G401.6 (cell line): ENCODE results near the gene ZNF738.
"Not testable (repeated sequence)": the region's sequence is repeated elsewhere in the genome, so short reads cannot be mapped to it uniquely, and the experiment has no call there.

Source experiments
- FAIRE-seq: peaks from 2 replicates; lab custom pipeline; 2012; peaks lifted over from hg19 to GRCh38; lab: Jason Lieb, UNC

The ZNF738 gene

GRCh38 chr19:21358768-21359451, at the start of gene ZNF738:
Gene ZNF738 (plus strand): TSS chr19:21359000. CDS start chr19:21359141, 141 bp downstream.
- peak; percentile 56 for FAIRE-seq

- not testable (repeated sequence) for FAIRE-seq
Observed at GRCh38 chr19:21312807-21313206, 46.0 kb upstream of the ZNF738 start.

- FAIRE-seq, result no peak
Observed at GRCh38 chr19:21314676-21315075, 44.1 kb upstream of the ZNF738 start.

GRCh38 chr19:21317821-21318220, 41.0 kb upstream of the ZNF738 start:
- FAIRE-seq, result no peak

- FAIRE-seq, result no peak
Observed at GRCh38 chr19:21321134-21321533, 37.7 kb upstream of the ZNF738 start.

- no peak for FAIRE-seq
Observed at GRCh38 chr19:21321996-21322395, 36.8 kb upstream of the ZNF738 start.

GRCh38 chr19:21322528-21322927, 36.3 kb upstream of the ZNF738 start:
- no peak for FAIRE-seq

- FAIRE-seq, result no peak
Observed at GRCh38 chr19:21323000-21323399, 35.8 kb upstream of the ZNF738 start.

GRCh38 chr19:21326169-21326568, 32.6 kb upstream of the ZNF738 start:
- FAIRE-seq, result no peak

GRCh38 chr19:21328406-21328805, 30.4 kb upstream of the ZNF738 start:
- no peak for FAIRE-seq

GRCh38 chr19:21328885-21329605, 29.8 kb upstream of the ZNF738 start, which contains the start of gene ZNF708:
Gene ZNF708 (minus strand): TSS chr19:21329410. CDS start chr19:21329212, 198 bp downstream.
- peak; percentile 90 for FAIRE-seq

GRCh38 chr19:21335721-21336120, 23.1 kb upstream of the ZNF738 start:
- no peak for FAIRE-seq

- FAIRE-seq, result not testable (repeated sequence)
Observed at GRCh38 chr19:21344841-21345240, 14.0 kb upstream of the ZNF738 start.

GRCh38 chr19:21352830-21353229, 6.0 kb upstream of the ZNF738 start:
- FAIRE-seq, result no peak

GRCh38 chr19:21362291-21362690, 3.5 kb downstream of the ZNF738 start:
- FAIRE-seq, result no peak

- FAIRE-seq, result no peak
Observed at GRCh38 chr19:21383980-21384582, 25.3 kb downstream of the ZNF738 start.

GRCh38 chr19:21396121-21396520, 37.3 kb downstream of the ZNF738 start:
- FAIRE-seq, result no peak

GRCh38 chr19:21396893-21397572, 38.2 kb downstream of the ZNF738 start, which contains the start of gene ZNF493:
Gene ZNF493 (plus strand): TSS chr19:21397133. CDS start chr19:21397238, 105 bp downstream.
- no peak for FAIRE-seq

- no peak for FAIRE-seq
Observed at GRCh38 chr19:21398851-21399250, 40.1 kb downstream of the ZNF738 start.

- no peak for FAIRE-seq
Observed at GRCh38 chr19:21402303-21402985, 43.6 kb downstream of the ZNF738 start.

- FAIRE-seq, result peak; percentile 21
Observed at GRCh38 chr19:21410166-21410565, 51.4 kb downstream of the ZNF738 start.

- no peak for FAIRE-seq
Observed at GRCh38 chr19:21422244-21422643, 63.4 kb downstream of the ZNF738 start.
